ENCODE results near the gene ZNF81. TPM values are rescaled to one million over a fixed set of nuclear protein-coding genes. Genes with fewer than 3 reads are reported as not detected.
"Not testable (repeated sequence)": the region's sequence is repeated elsewhere in the genome, so short reads cannot be mapped to it uniquely, and the experiment has no call there.

The ZNF81 gene
- 1 to 10 TPM; 6.4 to 7.8 TPM for total RNA-seq

GRCh38 chrX:47836164-47837072, at the start of gene ZNF81:
Gene ZNF81, plus strand, starts transcription at chrX:47836902. Its CDS starts 9,366 bp downstream, at chrX:47846268.
- ATAC-seq (replicated peaks) = peak; percentile 93
- H3K9me3 Mint-ChIP-seq = no peaks in the 10 kb centered on the region
- H3K4me1 Mint-ChIP-seq = no peaks in the 10 kb centered on the region
- H3K27me3 Mint-ChIP-seq = no peaks in the 10 kb centered on the region
- peak within 1 kb of the TSS; percentile 99 for H3K4me3 Mint-ChIP-seq
- no peaks in the 10 kb centered on the region for H3K36me3 Mint-ChIP-seq (ENCODE audit: low read depth)
- peak within 1 kb of the TSS; percentile 100 for H3K27ac Mint-ChIP-seq

GRCh38 chrX:47796433-47796906, 40.2 kb upstream of the ZNF81 start:
- ATAC-seq (replicated peaks) = no peak
- no peak overlapping the region for H3K27ac Mint-ChIP-seq
- no peaks in the 10 kb centered on the region for H3K4me1 Mint-ChIP-seq
- H3K36me3 Mint-ChIP-seq (ENCODE audit: low read depth) = no peaks in the 10 kb centered on the region
- H3K9me3 Mint-ChIP-seq = no peaks in the 10 kb centered on the region
- no peaks in the 10 kb centered on the region for H3K27me3 Mint-ChIP-seq
- H3K4me3 Mint-ChIP-seq = no peak overlapping the region

GRCh38 chrX:47797084-47797483, 39.6 kb upstream of the ZNF81 start:
- Mint-ChIP-seq H3K36me3 (ENCODE audit: low read depth) (no peaks in the 10 kb centered on the region), H3K27me3 (no peaks in the 10 kb centered on the region), H3K4me1 (no peaks in the 10 kb centered on the region), H3K4me3 (no peak overlapping the region), H3K9me3 (no peaks in the 10 kb centered on the region), H3K27ac (no peak overlapping the region)
- no peak for ATAC-seq (replicated peaks)

DNA sequence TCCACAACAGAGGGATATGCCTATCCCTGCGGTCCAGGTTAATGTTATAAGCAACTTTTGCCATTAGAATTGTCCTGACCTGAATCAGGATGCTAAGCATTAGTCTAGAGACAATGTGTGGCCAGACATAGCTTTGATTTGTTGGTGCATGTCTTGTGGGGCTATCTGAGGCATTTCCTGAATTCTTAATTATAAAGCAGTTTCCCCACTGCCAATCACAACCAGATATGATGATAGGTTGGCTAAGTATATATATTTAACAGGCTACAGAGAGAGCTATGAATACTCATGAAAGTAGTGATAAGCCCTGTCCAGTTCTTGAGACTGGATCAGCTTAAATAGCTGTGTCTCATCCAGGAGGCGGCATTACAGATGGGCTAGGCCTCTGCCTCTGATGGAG, 37.8 kb upstream of the ZNF81 start:
- Mint-ChIP-seq H3K27me3 (no peaks in the 10 kb centered on the region), H3K36me3 (ENCODE audit: low read depth) (no peaks in the 10 kb centered on the region), H3K4me3 (no peak overlapping the region), H3K9me3 (no peaks in the 10 kb centered on the region), H3K27ac (no peak overlapping the region), H3K4me1 (no peaks in the 10 kb centered on the region)
- ATAC-seq (replicated peaks) = no peak

DNA sequence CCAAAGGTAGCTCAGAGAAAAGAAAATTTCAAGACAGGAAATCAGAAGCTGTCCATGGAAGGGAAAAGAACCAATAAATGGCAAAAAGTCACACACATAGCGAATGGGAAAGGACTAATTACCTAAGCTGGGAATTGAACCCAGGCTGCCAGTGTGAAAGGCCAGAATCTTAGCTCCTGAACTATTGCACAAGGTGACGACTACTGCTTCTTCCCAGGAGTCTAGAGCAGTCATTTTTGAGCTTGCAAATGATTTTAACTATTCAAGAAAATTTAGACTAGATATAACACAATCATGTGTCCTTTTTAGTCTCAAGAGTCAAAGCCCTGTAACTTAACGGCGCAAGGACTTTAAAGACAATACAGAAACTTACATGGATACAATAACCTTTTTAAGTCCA, 34.1 kb upstream of the ZNF81 start:
- Mint-ChIP-seq H3K36me3 (ENCODE audit: low read depth) (no peaks in the 10 kb centered on the region), H3K4me1 (no peaks in the 10 kb centered on the region), H3K27ac (no peak overlapping the region), H3K9me3 (no peaks in the 10 kb centered on the region), H3K27me3 (no peaks in the 10 kb centered on the region), H3K4me3 (no peak overlapping the region)
- ATAC-seq (replicated peaks) = no peak

DNA sequence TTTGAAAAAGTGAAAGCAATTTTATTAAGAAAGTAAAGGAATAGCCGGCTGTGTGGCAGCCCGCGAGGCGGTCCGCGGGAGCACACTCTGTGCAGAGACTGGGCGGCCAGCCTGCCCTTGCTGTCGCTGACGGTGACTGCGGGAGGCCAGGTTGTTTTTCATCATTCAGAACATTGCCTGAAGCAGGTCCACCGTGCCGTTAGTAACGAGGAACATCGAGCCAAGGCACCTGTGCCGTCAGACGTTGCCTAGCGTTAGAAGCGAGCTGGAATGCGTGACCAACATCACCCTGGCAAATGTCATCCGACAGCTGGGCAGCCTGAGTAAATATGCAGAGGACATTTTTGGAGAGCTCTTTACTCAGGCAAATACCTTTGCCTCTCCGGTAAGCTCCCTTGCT, 33.6 kb upstream of the ZNF81 start:
- H3K9me3 Mint-ChIP-seq; H3K27me3 Mint-ChIP-seq; H3K4me3 Mint-ChIP-seq; ATAC-seq (replicated peaks); H3K27ac Mint-ChIP-seq; H3K4me1 Mint-ChIP-seq; H3K36me3 Mint-ChIP-seq (ENCODE audit: low read depth): not testable (repeated sequence)

DNA sequence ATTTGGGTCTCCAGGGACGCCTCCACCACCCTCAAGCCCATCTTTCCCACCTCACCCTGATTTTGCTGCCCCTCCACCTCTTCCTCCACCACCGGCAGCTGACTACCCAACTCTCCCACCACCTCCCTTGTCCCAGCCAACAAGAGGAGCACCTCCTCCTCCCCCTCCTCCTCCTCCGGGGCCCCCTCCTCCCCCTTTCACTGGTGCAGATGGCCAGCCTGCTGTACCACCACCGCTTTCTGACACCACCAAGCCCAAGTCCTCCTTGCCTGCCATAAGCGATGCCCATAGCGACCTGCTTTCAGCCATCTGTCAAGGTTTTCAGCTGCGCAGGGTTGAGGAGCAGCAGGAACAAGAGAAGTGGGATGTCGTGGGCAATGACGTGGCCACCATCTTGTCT, 32.4 kb upstream of the ZNF81 start:
- Mint-ChIP-seq H3K36me3 (ENCODE audit: low read depth) (no peaks in the 10 kb centered on the region), H3K4me3 (no peak overlapping the region)

GRCh38 chrX:47805844-47806243, 30.9 kb upstream of the ZNF81 start:
- not testable (repeated sequence) for ATAC-seq (replicated peaks); H3K36me3 Mint-ChIP-seq (ENCODE audit: low read depth); H3K27me3 Mint-ChIP-seq; H3K4me1 Mint-ChIP-seq; H3K27ac Mint-ChIP-seq; H3K9me3 Mint-ChIP-seq; H3K4me3 Mint-ChIP-seq

More for the DNA sequence above, 32.4 kb upstream of the ZNF81 start:
- no peak overlapping the region for H3K27ac Mint-ChIP-seq
- H3K9me3 Mint-ChIP-seq = no peaks in the 10 kb centered on the region
- H3K4me1 Mint-ChIP-seq = no peaks in the 10 kb centered on the region
- no peaks in the 10 kb centered on the region for H3K27me3 Mint-ChIP-seq
- no peak for ATAC-seq (replicated peaks)

DNA sequence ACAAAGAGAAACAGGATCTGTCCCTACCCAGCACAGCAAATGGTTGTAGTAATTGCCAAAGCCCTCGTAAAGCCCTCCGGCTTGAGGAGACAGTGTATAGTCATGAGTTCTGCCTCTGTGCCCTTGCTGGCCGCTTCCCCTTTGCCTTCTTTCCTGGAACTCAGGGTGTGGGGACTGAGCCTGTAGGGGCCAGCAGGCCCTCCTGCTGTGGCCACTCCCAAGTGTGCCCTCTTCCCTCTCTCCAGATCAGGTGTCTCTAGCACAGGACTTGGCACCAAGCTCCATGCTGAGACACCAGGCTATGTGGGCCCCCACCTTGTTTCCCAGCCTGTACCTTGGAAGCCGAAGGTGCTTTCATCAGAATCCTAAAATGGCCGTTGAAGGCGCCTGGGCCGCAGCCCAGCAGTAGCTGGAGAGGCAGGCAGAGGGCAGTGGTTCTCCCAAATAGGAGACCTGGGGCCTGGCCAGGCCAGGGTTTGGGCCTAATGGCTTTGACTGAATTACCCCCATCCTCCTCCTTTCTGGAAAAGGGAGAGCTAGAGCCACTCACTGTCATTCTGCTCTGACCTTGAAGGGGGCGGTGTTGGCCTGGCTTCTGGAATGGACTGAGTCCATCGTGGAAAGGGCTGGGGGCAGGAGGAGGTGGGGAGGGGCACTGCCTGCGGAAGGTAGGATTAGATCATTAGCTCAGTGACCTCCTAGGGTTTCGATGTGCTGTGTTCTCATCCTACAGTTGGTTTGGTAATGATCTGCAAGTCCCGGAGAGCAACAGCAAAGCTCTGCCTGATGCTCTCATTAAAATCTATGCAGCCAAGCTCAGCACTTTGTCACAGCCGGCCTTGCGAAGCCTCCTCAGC, 30.1 kb upstream of the ZNF81 start:
- not testable (repeated sequence) for H3K9me3 Mint-ChIP-seq; H3K4me3 Mint-ChIP-seq; H3K36me3 Mint-ChIP-seq (ENCODE audit: low read depth); H3K4me1 Mint-ChIP-seq; H3K27ac Mint-ChIP-seq; H3K27me3 Mint-ChIP-seq; ATAC-seq (replicated peaks)

DNA sequence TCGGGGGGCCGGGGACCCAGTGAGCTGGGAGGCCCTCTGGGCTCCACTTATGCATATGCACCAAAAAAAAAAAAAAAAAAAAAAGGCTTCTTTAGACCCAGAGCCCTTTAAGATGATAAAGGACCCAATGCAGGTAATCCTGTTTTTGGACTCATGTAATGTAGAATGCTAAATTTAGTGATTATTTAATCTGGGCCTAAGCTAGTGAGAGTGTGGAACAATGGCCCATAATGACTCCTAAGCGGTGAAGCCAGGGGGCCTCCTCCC, 29.5 kb upstream of the ZNF81 start:
- not testable (repeated sequence) for H3K27me3 Mint-ChIP-seq; H3K4me1 Mint-ChIP-seq; H3K4me3 Mint-ChIP-seq; H3K36me3 Mint-ChIP-seq (ENCODE audit: low read depth); ATAC-seq (replicated peaks); H3K9me3 Mint-ChIP-seq; H3K27ac Mint-ChIP-seq

DNA sequence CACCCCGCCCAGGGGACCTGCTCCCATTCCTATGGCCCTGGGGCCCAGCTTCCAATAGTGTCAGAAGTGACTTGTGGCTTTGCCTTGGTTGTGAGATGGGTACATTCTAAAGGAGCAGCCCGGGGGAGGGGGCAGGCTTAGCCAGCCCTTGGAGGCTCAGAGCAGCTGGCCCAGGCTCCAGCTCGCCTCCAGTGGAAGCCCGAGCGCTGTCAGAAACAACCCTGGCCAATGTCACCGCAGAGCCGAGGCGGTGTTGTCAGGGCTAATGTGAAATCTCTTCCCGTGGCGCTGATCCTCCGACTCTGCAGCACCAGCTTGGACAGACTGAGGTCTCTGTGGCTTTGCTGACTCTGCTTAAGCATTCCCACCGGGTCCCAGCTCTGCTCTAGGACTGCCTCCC, 29.2 kb upstream of the ZNF81 start:
- Mint-ChIP-seq H3K36me3 (ENCODE audit: low read depth) (no peaks in the 10 kb centered on the region), H3K4me3 (no peak overlapping the region), H3K27ac (no peak overlapping the region), H3K4me1 (no peaks in the 10 kb centered on the region), H3K27me3 (no peaks in the 10 kb centered on the region), H3K9me3 (no peaks in the 10 kb centered on the region)
- no peak for ATAC-seq (replicated peaks)

GRCh38 chrX:47808904-47809788, 27.6 kb upstream of the ZNF81 start:
- H3K27me3 Mint-ChIP-seq = no peaks in the 10 kb centered on the region
- H3K9me3 Mint-ChIP-seq = no peaks in the 10 kb centered on the region
- no peaks in the 10 kb centered on the region for H3K4me1 Mint-ChIP-seq
- no peak overlapping the region for H3K4me3 Mint-ChIP-seq
- no peak for ATAC-seq (replicated peaks)
- no peak overlapping the region for H3K27ac Mint-ChIP-seq
- H3K36me3 Mint-ChIP-seq (ENCODE audit: low read depth) = no peaks in the 10 kb centered on the region

GRCh38 chrX:47814851-47815250, 21.9 kb upstream of the ZNF81 start:
- Mint-ChIP-seq H3K36me3 (ENCODE audit: low read depth) (no peaks in the 10 kb centered on the region), H3K9me3 (no peaks in the 10 kb centered on the region), H3K4me1 (no peaks in the 10 kb centered on the region), H3K4me3 (no peak overlapping the region), H3K27ac (no peak overlapping the region), H3K27me3 (peaks cover 4% of the 10 kb centered on the region)
- ATAC-seq (replicated peaks) = no peak

All from activated T-helper 17 cell treated with anti-CD3 and anti-CD28 coated beads, Interleukin-2, amount 50 U/mL, for 72 hours (primary cell).